T47D (cell line): ENCODE data around the gene CTSH.
"Not testable (repeated sequence)": the region's sequence is repeated elsewhere in the genome, so short reads cannot be mapped to it uniquely, and the experiment has no call there.

Experiments
- DNase-seq, 2 experiments: peaks; one replicate each; pipeline versions ENCODE4 v3.0.0 to v3.0.0-alpha.2; 2011 to 2012; ENCODE audit warnings: low read depth in 1 of 2, low spot score in 1 of 2
- JUND ChIP-seq: IDR thresholded peaks from 2 replicates; pipeline ENCODE4 v1.6.1; 2012; ENCODE audit warnings: low read depth
- in situ Hi-C: cut with HindIII; loops from 2 replicates; pipeline ENCODE4 v1.10.0; 2016; ENCODE audit warnings: low sequenced_read_pairs, low pct_unique_long_range_greater_than_20kb

Gene CTSH

GRCh38 chr15:78904599-78905358 is 40.1 kb downstream of the CTSH start:
- TF ChIP-seq JUND, result no peak
- in situ Hi-C loops, result no loop called here
- no peak for DNase-seq

GRCh38 chr15:78902281-78903032 is 42.4 kb downstream of the CTSH start:
- DNase-seq, in situ Hi-C loops: not testable (repeated sequence)

GRCh38 chr15:78900819-78901533 is 43.9 kb downstream of the CTSH start:
- DNase-seq, in situ Hi-C loops: not testable (repeated sequence)

- no peak for DNase-seq
- no peak for TF ChIP-seq JUND
- in situ Hi-C loops, result no loop called here
These were observed 46.3 kb downstream of the CTSH start for GRCh38 chr15:78898540-78898939.

GRCh38 chr15:78895471-78895870 is 49.4 kb downstream of the CTSH start:
- no peak for TF ChIP-seq JUND
- in situ Hi-C loops, result no loop called here
- DNase-seq, result no peak

- no peak for TF ChIP-seq JUND
- in situ Hi-C loops, result no loop called here
- DNase-seq, result no peak
These were observed 51.3 kb downstream of the CTSH start for GRCh38 chr15:78893538-78893937.

- in situ Hi-C loops, result no loop called here
- no peak for TF ChIP-seq JUND
- no peak for DNase-seq
These were observed 55.8 kb downstream of the CTSH start for GRCh38 chr15:78889000-78889399.

- in situ Hi-C loops, result no loop called here
- TF ChIP-seq JUND, result no peak
- DNase-seq, result no peak
These were observed 63.2 kb downstream of the CTSH start for GRCh38 chr15:78881681-78882080.

- in situ Hi-C loops, result no loop called here
- no peak for DNase-seq
- TF ChIP-seq JUND, result no peak
These were observed 64.0 kb downstream of the CTSH start for GRCh38 chr15:78880813-78881212.

- TF ChIP-seq JUND, result no peak
- DNase-seq, result no peak
- in situ Hi-C loops, result no loop called here
These were observed 64.7 kb downstream of the CTSH start for GRCh38 chr15:78880242-78880533.

GRCh38 chr15:78879517-78880241 is 65.2 kb downstream of the CTSH start:
- DNase-seq, result no peak
- TF ChIP-seq JUND, result no peak
- in situ Hi-C loops, result no loop called here

- no peak for TF ChIP-seq JUND
- in situ Hi-C loops, result no loop called here
- no peak for DNase-seq
These were observed 66.5 kb downstream of the CTSH start for GRCh38 chr15:78878356-78878755.

GRCh38 chr15:78876954-78877353 is 67.9 kb downstream of the CTSH start:
- in situ Hi-C loops, DNase-seq: not testable (repeated sequence)
